Erythroblast (primary cell): ENCODE results near the gene MRPL53.
"Not testable (repeated sequence)": the region's sequence is repeated elsewhere in the genome, so short reads cannot be mapped to it uniquely, and the experiment has no call there.

Experiments used
- DNase-seq, 2 experiments: peaks; one replicate each; lab custom pipeline; 2025; lab: John Stamatoyannopoulos, UW
- GATA1 ChIP-seq: IDR thresholded peaks from 2 replicates; pipeline ENCODE4 v1.6.1; 2011; ENCODE audit warnings: low read depth, mild to moderate bottlenecking, control low read depth, low read length, moderate library complexity
- POLR2A ChIP-seq: IDR thresholded peaks from 2 replicates; pipeline ENCODE4 v1.6.1; 2011; ENCODE audit warnings: mild to moderate bottlenecking, low read length

Gene MRPL53

DNA sequence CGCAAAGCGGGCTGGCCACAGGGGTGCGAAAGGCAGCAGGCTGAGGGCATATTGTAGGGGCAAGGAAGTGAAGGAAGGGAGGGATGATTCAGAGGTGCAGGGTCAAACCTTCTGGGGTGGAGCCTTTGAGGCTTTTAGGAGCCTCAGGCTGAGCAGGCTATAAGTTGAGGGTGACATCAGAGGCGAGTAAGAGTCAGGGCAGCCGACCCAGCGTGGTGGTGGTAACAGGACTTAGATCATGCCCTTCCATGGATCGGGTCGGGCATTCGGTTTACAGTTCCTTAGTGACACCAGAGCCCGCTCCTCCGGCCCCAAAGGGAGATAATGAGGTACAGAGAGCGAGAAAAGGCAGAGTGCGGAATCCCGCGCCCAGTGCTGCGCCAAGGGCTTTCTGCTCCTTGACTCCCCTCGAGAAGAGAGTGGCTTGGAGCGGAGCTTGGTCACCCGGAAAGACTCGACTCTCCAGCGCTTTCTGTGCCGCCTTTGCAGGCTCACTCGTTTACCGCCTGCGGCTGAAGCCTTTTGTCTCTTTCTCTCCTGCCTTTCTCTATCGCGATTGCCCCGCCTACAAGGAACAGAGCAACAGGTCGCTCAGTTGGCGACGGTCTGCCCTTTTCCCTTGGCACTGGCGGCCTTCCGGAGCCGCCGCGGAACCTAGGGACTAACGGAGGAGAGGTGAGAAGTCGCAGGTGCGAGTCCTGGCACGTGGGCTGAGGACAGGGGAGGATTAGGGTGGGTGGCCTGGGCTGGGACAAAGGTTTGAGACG is 26.2 kb upstream of the MRPL53 start:
- TF ChIP-seq POLR2A (peak; percentile 25), GATA1 (no peak)
- peak in 1 of 2 experiments; percentile 66 for DNase-seq

DNA sequence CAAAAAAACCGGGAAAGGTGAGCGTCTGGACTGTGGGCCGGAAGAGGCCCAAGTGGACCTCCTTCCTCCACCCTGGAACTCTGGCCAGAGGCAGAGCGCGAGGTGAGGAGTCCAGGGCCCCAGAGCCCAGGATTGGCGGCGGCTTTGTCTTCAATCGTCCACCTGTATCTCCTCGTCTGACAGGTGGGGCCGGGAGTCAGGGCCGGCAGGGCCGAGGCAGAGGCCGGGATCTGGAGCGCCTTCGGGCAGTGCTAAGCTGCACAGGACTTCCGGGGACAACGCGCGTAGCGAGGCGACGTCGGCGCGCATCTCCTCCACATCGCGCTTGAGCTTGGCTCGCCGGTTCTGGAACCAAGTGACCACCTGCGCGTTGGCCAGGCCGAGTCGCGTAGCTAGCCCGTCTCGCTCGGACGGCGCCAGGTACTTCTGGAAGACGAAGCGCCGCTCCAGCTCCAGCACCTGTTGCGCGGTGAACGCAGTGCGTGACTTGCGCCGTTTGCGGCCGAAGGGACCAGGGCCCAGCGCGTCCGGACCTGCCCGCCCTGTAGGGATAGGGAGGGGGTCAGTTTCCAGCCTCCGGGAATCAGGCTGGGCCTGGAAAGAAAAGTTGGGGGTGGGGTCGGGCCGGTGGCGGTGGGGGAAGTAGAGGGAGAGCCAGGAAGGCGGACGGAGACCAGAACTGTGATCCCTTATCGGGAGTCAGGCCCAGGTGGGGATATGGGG is 25.5 kb upstream of the MRPL53 start:
- TF ChIP-seq POLR2A, result no peak
- DNase-seq, result peak in 1 of 2 experiments; percentile 36

DNA sequence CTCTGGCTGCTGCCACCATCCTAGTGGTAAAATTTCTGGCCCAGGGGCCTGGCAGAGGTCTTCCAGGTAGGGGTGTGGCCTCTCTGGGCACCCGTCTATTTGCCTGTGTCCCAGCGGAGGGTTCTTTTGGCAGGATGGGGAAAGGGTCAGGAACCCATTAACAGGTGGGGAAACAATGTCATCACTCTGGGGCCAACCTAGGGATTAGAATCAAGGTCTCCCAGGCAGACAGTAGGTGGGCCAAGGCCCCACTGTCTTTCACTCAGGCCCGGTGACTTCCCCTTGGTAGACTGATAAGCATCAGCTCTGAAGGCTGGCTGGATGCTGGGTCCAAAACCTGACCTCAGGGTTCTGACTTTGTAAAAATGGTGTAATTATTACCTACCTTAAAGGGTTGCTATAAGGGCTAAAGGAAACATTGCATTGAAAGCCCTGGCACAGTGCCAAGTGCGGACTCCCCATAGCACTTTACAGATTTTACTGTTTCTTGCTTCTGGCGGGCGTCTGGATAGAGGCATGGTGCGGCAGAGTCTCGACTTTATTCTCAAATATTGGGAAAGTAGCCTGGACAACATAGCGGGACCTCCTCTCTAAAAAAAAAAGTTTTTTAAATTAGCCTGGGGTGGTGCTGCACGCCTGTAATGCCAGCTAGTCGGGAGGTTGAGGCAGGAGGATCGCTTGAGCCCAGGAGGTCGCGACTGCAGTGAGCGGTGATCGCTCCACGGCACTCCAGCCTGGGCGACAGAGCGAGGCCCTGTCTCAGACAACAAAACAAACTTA is 24.7 kb upstream of the MRPL53 start:
- TF ChIP-seq GATA1 (no peak), POLR2A (no peak)
- DNase-seq, result no peak

DNA sequence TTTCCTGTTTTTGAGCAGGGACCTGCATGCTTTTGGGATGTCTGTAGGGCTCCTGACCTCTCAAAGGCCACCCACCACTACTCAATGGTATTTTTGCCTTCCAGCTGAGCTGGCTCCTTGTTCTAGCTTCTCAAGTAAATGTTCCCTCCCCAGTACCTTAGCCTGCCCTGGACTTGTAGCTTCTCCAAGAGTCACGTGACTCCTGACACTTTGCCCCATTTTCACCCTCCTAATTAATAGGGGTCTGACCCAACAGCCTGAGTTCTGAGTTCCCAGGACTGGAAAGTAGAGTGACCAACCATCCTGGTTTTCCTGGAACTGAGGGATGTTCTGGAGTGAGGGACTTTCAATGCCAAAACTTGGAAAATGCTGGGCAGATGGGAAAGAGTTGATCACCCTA is 23.0 kb upstream of the MRPL53 start:
- TF ChIP-seq GATA1, result no peak
- no peak for TF ChIP-seq POLR2A
- no peak for DNase-seq

DNA sequence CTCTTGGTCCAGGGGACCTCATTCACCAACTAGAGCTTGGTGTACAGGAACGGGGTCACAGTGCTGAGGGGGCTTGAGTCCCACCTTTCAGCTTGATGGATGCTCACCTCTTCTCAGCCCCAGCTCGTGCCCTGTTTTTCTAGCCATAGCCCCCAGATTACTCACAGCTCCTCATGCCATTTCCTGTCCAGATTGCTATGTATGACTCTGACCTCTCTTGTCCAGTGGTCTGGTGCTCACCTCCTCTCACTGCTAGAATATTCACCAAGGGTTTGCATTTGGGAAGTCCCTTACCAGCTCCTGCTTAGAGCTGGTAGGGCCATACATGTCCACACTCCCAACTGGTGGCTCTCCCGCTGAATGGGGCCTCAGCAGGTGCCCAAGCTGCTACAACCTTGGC is 21.1 kb upstream of the MRPL53 start:
- no peak for DNase-seq
- no peak for TF ChIP-seq GATA1
- no peak for TF ChIP-seq POLR2A

DNA sequence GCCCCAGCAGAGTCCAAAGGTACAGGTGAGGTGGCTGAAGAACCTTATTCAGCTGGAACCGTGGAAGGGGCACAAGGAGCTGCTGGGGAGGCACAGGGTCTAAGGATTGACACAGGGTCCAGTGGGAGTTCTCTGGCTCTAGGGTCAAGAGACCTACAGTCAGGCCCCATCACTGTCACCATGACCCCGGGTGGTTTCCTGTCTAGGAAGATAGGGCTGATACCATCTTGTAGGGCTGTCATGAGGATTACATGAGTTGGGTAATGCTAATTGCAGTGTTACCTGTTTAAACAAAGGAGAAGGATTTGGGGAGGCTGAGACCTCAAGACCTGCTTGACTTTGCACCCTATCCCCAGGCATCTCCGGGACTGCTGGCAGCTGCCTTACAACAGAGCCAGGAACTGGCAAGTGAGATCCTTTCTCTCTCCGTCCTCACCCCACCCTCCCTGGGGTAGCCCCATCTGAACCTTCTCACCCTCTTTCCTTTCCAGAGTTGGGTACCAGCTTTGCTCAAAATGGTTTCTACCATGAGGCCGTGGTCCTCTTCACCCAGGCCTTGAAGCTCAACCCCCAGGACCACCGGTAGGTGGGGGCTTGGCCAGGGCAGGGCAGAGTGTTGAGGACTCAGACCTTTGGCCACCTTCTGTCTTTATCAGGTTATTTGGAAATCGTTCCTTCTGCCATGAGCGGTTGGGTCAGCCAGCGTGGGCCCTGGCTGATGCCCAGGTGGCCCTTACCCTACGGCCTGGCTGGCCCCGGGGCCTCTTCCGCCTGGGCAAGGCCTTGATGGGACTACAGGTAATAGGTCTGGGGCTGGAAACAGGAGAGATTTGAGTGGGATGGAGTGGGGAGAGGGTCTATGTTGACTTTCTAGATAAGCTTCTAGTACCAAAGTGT is 19.4 kb upstream of the MRPL53 start:
- TF ChIP-seq POLR2A (no peak), GATA1 (no peak)
- no peak for DNase-seq

DNA sequence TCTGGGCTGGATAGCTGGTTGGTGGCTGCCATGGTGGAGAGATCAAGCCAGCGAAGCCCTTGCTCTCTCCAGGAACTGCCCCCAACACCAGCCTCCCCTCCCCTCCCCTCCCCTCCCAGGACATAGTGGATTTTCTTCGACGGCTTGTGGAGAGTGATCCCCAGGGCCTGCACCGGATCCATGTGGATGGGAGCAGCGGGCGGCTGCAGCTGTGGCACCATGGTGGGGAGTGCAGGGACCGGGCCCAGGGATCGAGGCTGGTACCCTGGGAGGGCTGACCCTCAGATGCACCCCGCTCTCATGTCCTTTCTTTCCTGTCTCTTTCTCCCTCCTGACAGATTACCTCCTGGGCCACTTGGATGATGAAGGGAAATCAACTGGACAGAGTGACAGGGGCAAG is 17.4 kb upstream of the MRPL53 start:
- TF ChIP-seq POLR2A (no peak), GATA1 (no peak)
- no peak for DNase-seq

DNA sequence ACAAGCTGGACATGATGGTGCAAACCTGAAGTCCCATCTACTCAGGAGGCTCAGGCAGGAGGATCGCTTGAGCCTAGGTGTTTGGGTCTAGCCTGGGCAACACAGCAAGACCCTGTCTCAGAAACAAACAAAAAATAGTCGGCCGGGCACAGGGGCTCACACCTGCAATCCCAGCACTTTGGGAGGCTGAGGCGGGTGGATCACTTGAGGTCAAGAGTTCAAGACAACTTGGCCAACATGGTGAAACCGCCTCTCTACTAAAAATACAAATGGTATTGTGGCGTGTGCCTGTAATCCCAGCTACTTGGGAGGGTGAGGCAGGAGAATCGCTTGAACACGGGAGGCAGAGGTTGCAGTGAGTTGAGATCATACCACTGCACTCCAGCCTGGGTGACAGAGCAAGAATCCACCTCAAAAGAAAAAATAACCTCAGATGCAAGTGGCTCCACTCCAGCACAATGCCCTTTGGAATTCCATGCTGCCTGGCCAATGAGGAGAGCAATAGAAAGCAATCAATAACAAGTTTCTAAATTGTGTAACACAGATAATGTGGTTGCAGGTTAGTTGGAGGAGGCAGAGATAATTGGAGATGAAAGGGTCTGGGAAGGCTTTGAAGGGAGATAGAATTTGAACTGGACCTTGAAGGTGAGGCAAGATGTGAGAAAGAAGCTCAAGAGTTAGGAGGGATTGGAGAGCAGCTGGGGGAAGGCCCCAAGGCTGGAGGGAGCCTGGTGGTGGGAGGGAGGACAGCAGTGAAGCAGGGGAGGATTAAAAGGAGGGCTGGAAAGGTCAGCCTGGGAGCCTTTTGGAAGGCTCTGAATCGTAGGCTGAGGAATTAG is 16.4 kb upstream of the MRPL53 start:
- no peak for DNase-seq
- TF ChIP-seq POLR2A, result no peak
- TF ChIP-seq GATA1, result no peak

DNA sequence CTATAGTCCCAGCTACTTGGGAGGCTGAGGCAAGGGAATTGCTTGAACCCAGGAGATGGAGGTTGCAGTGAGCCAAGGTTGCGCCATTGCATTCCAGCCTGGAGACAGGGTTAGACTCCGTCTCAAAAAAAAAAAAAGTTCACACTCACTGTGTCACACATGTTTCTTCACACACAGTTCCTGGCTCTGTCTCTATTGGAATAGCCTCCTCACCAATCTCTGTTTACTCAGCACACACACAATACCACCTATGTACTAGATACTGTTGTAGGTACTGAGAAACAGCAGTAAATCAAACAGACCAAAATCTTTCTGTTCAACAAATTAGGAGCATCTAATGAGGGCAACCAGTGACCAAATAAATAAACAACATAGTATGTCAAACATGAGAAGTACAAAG is 13.7 kb upstream of the MRPL53 start:
- TF ChIP-seq POLR2A (no peak), GATA1 (no peak)
- DNase-seq, result no peak

DNA sequence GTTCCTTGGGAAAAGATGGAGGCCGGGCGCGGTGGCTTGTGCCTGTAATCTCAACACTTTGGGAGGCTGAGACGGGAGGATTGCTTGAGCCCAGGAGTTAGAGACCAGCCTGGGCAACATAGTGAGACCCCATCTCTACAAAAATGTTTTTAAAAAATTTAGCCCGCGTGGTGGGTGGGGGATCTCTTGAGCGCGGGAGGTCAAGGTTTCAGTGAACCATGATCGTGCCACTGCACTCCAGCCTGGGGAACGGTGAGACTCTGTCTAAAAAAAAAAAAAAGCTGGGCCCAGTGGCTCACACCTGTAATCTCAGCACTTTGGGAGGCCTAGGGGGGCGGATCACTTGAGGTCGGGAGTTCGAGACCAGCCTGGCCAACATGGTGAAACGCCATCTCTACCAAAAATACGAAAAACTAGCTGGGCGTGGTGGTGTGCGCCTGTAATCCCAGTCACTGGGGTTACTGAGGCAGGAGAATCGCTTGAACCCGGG is 11.2 kb upstream of the MRPL53 start:
- DNase-seq, result not testable (repeated sequence)

DNA sequence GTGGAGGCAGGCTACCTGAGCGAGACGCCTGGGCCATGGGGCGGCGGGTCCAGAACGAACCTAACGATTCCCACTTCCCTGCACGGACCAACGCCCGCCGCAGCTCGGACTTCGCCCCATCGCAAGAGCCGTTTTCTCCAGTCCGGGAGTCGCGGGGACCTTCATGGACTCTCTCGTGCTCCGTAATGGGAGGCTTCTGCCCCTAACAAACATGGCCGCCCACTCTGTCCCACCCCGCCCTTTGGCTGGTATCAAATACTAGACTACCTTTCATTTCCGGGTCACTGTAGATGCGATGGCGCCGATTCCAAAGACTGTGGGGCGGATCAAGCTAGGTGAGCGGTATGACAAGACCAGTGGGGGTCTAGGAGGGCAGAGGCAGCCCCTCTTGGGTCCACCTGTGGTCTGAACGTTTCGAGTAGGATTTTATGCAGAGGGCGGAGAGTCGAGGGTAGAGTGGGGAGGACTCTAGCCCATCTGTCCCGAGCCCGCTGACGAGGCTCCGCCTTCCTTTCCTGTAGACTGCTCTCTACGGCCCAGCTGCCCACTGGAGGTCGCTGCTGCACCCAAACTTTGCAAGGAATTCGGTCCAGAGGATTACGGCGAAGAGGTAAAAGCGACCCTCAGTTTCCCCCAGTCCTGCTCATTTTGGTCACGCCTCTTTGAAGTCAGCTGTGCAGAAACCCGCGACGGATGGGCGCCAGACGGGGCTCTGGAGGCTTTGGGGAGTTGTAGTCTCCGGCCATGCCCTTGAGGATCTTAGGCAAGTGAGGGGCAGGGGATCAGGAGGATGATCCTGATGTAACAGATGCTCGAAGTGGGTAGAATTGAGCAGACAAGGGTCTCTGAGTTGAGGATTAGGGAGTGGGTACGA is 10.6 kb upstream of the MRPL53 start, which contains the start of the genes CCDC142 and TTC31:
CCDC142 (minus strand) TSS at position 198 of the 874 bp plus-strand sequence; CDS start at position 37, 161 bp downstream.
TTC31 (plus strand) TSS at position 281 of the 874 bp plus-strand sequence; CDS start at position 296, 15 bp downstream.
- TF ChIP-seq GATA1 (no peak), POLR2A (peak; percentile 80)

More for the DNA sequence above, 10.6 kb upstream of the MRPL53 start, which contains the start of the genes CCDC142 and TTC31:
- DNase-seq, result peak; percentile 96 to 97
